A549 (cell line): ENCODE data around the gene FNBP1L.

ENCODE experiments used
- EP300 ChIP-seq, 2 experiments: fragments of >200 bp; sonication (Bioruptor Twin); formaldehyde crosslinking; IDR thresholded peaks; 2 replicates in 1 of 2; 3 replicates in 1 of 2; pipeline ENCODE4 v1.6.1; 2016 to 2017
- FOSL2 ChIP-seq, 2 experiments: fragments of 450-650 bp in 1 of 2; fragments of >200 bp in 1 of 2; sonication (Bioruptor Twin) in 1 of 2; formaldehyde crosslinking; IDR thresholded peaks; 2 replicates each; pipeline versions ENCODE4 v1.5.0 to v1.6.1; 2016 to 2020; ENCODE audit warnings: mild to moderate bottlenecking in 1 of 2, moderate library complexity in 1 of 2
- MAFK ChIP-seq: fragments of 450-650 bp; IDR thresholded peaks from 2 replicates; pipeline ENCODE4 v1.6.1; 2014; ENCODE audit not compliant: partially characterized antibody
- MYC ChIP-seq: IDR thresholded peaks from 2 replicates; pipeline ENCODE4 v1.6.1; 2012; ENCODE audit warnings: mild to moderate bottlenecking, inconsistent platforms, low read length, improper control_type of control experiment, borderline replicate concordance
- NPAS2 ChIP-seq: fragments of 250-450 bp; sonication (Bioruptor Pico); IDR thresholded peaks from 2 replicates; pipeline ENCODE4 v1.8.0; 2022; ENCODE audit warnings: mild to moderate bottlenecking, moderate library complexity, borderline replicate concordance
- NR3C1 ChIP-seq: fragments of >200 bp; sonication (Bioruptor Twin); formaldehyde crosslinking; IDR thresholded peaks from 3 replicates; pipeline ENCODE4 v1.6.1; 2017
- PHF8 ChIP-seq: fragments of 200-600 bp; sonication (generic); IDR thresholded peaks from 2 replicates; pipeline ENCODE4 v1.6.1; 2016; ENCODE audit warnings: low read depth, mild to moderate bottlenecking, antibody characterized with exemption, moderate library complexity, borderline replicate concordance
- POLR2A ChIP-seq: IDR thresholded peaks from 2 replicates; pipeline ENCODE4 v1.6.1; 2012; ENCODE audit warnings: mild to moderate bottlenecking, low read length
- RAD21 ChIP-seq, 2 experiments: fragments of >200 bp in 1 of 2; sonication (Bioruptor Twin) in 1 of 2; formaldehyde crosslinking in 1 of 2; IDR thresholded peaks in 1 of 2; conservative IDR thresholded peaks in 1 of 2; 2 replicates in 1 of 2; 3 replicates in 1 of 2; pipeline ENCODE4 v1.6.1; 2012 to 2018; ENCODE audit warnings: inconsistent platforms in 1 of 2
- RCOR1 ChIP-seq: fragments of 150-350 bp; IDR thresholded peaks from 2 replicates; pipeline ENCODE4 v1.6.1; 2014; ENCODE audit warnings: antibody characterized with exemption, low read length, low read depth
- SMC3 ChIP-seq: fragments of >200 bp; sonication (Bioruptor Twin); formaldehyde crosslinking; IDR thresholded peaks from 3 replicates; pipeline ENCODE4 v1.6.1; 2018; ENCODE audit warnings: inconsistent platforms
- TF ChIP-seq, protein P1 (sequence below): fragments of >200 bp; sonication (Bioruptor Twin); formaldehyde crosslinking; IDR thresholded peaks from 3 replicates; pipeline ENCODE4 v1.5.1; 2016
- TF ChIP-seq, protein P2 (sequence below): IDR thresholded peaks from 2 replicates; pipeline ENCODE4 v1.6.1; 2012; ENCODE audit warnings: low read depth, borderline replicate concordance

DNA sequence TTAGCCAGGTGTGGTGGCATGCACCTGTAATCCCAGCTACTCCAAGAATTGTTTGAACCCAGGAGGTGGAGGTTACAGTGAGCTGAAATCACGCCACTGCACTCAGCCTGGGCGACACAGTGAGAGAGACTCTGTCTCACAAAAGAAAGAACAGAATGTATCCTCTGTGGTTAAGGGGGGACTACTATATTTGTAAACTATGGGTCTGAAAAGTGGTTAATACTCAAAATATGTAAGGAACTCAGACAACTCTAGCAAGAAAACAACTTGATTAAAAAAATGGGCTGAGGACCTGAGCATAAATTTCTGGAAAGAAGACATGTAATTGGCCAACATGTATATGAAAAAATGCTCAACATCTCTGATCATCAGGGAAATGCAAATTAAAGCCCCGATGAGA, 11.2 kb downstream of the FNBP1L start:
- TF ChIP-seq, protein P1, sequence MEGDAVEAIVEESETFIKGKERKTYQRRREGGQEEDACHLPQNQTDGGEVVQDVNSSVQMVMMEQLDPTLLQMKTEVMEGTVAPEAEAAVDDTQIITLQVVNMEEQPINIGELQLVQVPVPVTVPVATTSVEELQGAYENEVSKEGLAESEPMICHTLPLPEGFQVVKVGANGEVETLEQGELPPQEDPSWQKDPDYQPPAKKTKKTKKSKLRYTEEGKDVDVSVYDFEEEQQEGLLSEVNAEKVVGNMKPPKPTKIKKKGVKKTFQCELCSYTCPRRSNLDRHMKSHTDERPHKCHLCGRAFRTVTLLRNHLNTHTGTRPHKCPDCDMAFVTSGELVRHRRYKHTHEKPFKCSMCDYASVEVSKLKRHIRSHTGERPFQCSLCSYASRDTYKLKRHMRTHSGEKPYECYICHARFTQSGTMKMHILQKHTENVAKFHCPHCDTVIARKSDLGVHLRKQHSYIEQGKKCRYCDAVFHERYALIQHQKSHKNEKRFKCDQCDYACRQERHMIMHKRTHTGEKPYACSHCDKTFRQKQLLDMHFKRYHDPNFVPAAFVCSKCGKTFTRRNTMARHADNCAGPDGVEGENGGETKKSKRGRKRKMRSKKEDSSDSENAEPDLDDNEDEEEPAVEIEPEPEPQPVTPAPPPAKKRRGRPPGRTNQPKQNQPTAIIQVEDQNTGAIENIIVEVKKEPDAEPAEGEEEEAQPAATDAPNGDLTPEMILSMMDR, result no peak
- TF ChIP-seq RCOR1 (no peak), POLR2A (no peak), PHF8 (no peak), RAD21 (conservative IDR thresholded peaks at IDR 0.05 in 1 of 2, IDR thresholded peaks at IDR 0.05 in 1 of 2) (no peak), NR3C1 (no peak), SMC3 (no peak), EP300 (IDR thresholded peaks at IDR 0.05) (no peak), MYC (no peak), NPAS2 (no peak), FOSL2 (IDR thresholded peaks at IDR 0.05) (no peak), FOSL2 (CRISPR knock-in tag; IDR thresholded peaks at IDR 0.05) (no peak), MAFK (no peak)
- TF ChIP-seq, protein P2, sequence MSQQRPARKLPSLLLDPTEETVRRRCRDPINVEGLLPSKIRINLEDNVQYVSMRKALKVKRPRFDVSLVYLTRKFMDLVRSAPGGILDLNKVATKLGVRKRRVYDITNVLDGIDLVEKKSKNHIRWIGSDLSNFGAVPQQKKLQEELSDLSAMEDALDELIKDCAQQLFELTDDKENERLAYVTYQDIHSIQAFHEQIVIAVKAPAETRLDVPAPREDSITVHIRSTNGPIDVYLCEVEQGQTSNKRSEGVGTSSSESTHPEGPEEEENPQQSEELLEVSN, result no peak
